ENCODE results near the gene HEBP2. TPM values are rescaled to one million over a fixed set of nuclear protein-coding genes. Genes with fewer than 3 reads are reported as not detected.

HEBP2 gene
- total and polyA plus RNA-seq, 9 donors, result 12.4 to 64.8 (median 44.3) TPM

GRCh38 chr6:138419766-138420165, 15.7 kb downstream of the HEBP2 start:
- TF ChIP-seq CTCF (IDR thresholded peaks at IDR 0.05), result no peak
- TF ChIP-seq EP300 (IDR thresholded peaks at IDR 0.05), result no peak
- TF ChIP-seq POLR2A (IDR thresholded peaks at IDR 0.05), result no peak
- H3K36me3 ChIP-seq, result no peaks in the 10 kb centered on the region
- no peak overlapping the region for H3K4me3 ChIP-seq
- intact Hi-C loops (cut with DNase I), result loop anchor here in 1 of 4 donors (10.0 kb wide), 1 partner anchor 345 kb away; no protein-coding TSS in a partner anchor
- no peak for DNase-seq
- no peaks in the 10 kb centered on the region for H3K4me1 ChIP-seq (ENCODE audit: insufficient read depth)
- H3K27ac ChIP-seq, result no peak overlapping the region
- H3K9me3 ChIP-seq, result no peaks in the 10 kb centered on the region
- WGBS, 3 donors, result 94 to 95% (median 94%) methylated on average over 3 of the region's 3 CpGs
- H3K27me3 ChIP-seq, result no peaks in the 10 kb centered on the region

- H3K4me3 ChIP-seq, result no peak overlapping the region
- DNase-seq, result no peak
- no peaks in the 10 kb centered on the region for H3K27me3 ChIP-seq
- H3K27ac ChIP-seq, result no peak overlapping the region
- intact Hi-C loops (cut with DNase I), result loop anchor here in 1 of 4 donors (10.0 kb wide), 1 partner anchor 344 kb away; no protein-coding TSS in a partner anchor
- H3K4me1 ChIP-seq (ENCODE audit: insufficient read depth), result no peaks in the 10 kb centered on the region
- 94 to 98% (median 97%) methylated on average over 4 of the region's 4 CpGs for WGBS, 3 donors
- TF ChIP-seq POLR2A (IDR thresholded peaks at IDR 0.05) (no peak), EP300 (IDR thresholded peaks at IDR 0.05) (no peak), CTCF (IDR thresholded peaks at IDR 0.05) (no peak)
- H3K9me3 ChIP-seq, result no peaks in the 10 kb centered on the region
- no peaks in the 10 kb centered on the region for H3K36me3 ChIP-seq
Observed at GRCh38 chr6:138420356-138420755, 16.3 kb downstream of the HEBP2 start.

GRCh38 chr6:138421089-138421488, 17.1 kb downstream of the HEBP2 start:
- intact Hi-C loops (cut with DNase I), result loop anchor here in 1 of 4 donors (10.0 kb wide), 1 partner anchor 344 kb away; no protein-coding TSS in a partner anchor
- WGBS, 3 donors, result 76 to 88% (median 85%) methylated on average over 6 of the region's 6 CpGs

GRCh38 chr6:138421608-138422007, 17.6 kb downstream of the HEBP2 start:
- Histone ChIP-seq H3K27ac (no peak overlapping the region), H3K4me1 (ENCODE audit: insufficient read depth) (no peaks in the 10 kb centered on the region), H3K4me3 (no peak overlapping the region), H3K27me3 (no peaks in the 10 kb centered on the region), H3K36me3 (no peaks in the 10 kb centered on the region), H3K9me3 (no peaks in the 10 kb centered on the region)
- intact Hi-C loops (cut with DNase I), result loop anchor here in 1 of 4 donors (10.0 kb wide), 1 partner anchor 343 kb away; no protein-coding TSS in a partner anchor
- TF ChIP-seq CTCF (IDR thresholded peaks at IDR 0.05) (no peak), POLR2A (IDR thresholded peaks at IDR 0.05) (no peak), EP300 (IDR thresholded peaks at IDR 0.05) (no peak)
- DNase-seq, result no peak
- 89 to 97% (median 94%) methylated on average over 10 of the region's 10 CpGs for WGBS, 3 donors

More at GRCh38 chr6:138421089-138421488, 17.1 kb downstream of the HEBP2 start:
- Histone ChIP-seq H3K36me3 (no peaks in the 10 kb centered on the region), H3K27ac (no peak overlapping the region), H3K9me3 (no peaks in the 10 kb centered on the region), H3K4me3 (no peak overlapping the region), H3K27me3 (no peaks in the 10 kb centered on the region), H3K4me1 (ENCODE audit: insufficient read depth) (no peaks in the 10 kb centered on the region)
- DNase-seq, result no peak
- no peak for TF ChIP-seq POLR2A (IDR thresholded peaks at IDR 0.05)

GRCh38 chr6:138422861-138423260, 18.8 kb downstream of the HEBP2 start:
- TF ChIP-seq EP300 (IDR thresholded peaks at IDR 0.05) (no peak), CTCF (IDR thresholded peaks at IDR 0.05) (no peak), POLR2A (IDR thresholded peaks at IDR 0.05) (no peak)
- no peaks in the 10 kb centered on the region for H3K27me3 ChIP-seq
- intact Hi-C loops (cut with DNase I), result loop anchor here in 1 of 4 donors (10.0 kb wide), 1 partner anchor 342 kb away; no protein-coding TSS in a partner anchor
- no peak for DNase-seq
- H3K4me3 ChIP-seq, result no peak overlapping the region
- no peaks in the 10 kb centered on the region for H3K36me3 ChIP-seq
- no peaks in the 10 kb centered on the region for H3K9me3 ChIP-seq
- H3K4me1 ChIP-seq (ENCODE audit: insufficient read depth), result no peaks in the 10 kb centered on the region
- no peak overlapping the region for H3K27ac ChIP-seq

Measured in ovary (tissue), 9 donors.